ENCODE measurements around the gene WWTR1. TPM values are rescaled to one million over a fixed set of nuclear protein-coding genes. Genes with fewer than 3 reads are reported as not detected.

Gene WWTR1
- total RNA-seq, 1 donor, result 0.54 TPM

GRCh38 chr3:149599236-149599635, 58.6 kb downstream of the WWTR1 start:
- no peak for DNase-seq (ENCODE audit: low read depth in 2 of 3, low spot score in 2 of 3)

GRCh38 chr3:149596134-149596770, 61.6 kb downstream of the WWTR1 start:
- DNase-seq (ENCODE audit: low read depth in 2 of 3, low spot score in 2 of 3), result no peak

- no peak for DNase-seq (ENCODE audit: low read depth in 2 of 3, low spot score in 2 of 3)
Measured at GRCh38 chr3:149593418-149594160, 64.2 kb downstream of the WWTR1 start.

GRCh38 chr3:149592758-149593240, 65.0 kb downstream of the WWTR1 start:
- no peak for DNase-seq (ENCODE audit: low read depth in 2 of 3, low spot score in 2 of 3)

GRCh38 chr3:149590691-149591441, 67.0 kb downstream of the WWTR1 start:
- no peak for DNase-seq (ENCODE audit: low read depth in 2 of 3, low spot score in 2 of 3)

- DNase-seq (ENCODE audit: low read depth in 2 of 3, low spot score in 2 of 3), result no peak
Measured at GRCh38 chr3:149589332-149589731, 68.5 kb downstream of the WWTR1 start.

GRCh38 chr3:149588909-149589308, 68.9 kb downstream of the WWTR1 start:
- no peak for DNase-seq (ENCODE audit: low read depth in 2 of 3, low spot score in 2 of 3)

- DNase-seq (ENCODE audit: low read depth in 2 of 3, low spot score in 2 of 3), result no peak
Measured at GRCh38 chr3:149587383-149587782, 70.4 kb downstream of the WWTR1 start.

GRCh38 chr3:149586871-149587270, 71.0 kb downstream of the WWTR1 start:
- DNase-seq (ENCODE audit: low read depth in 2 of 3, low spot score in 2 of 3), result no peak

GRCh38 chr3:149585401-149585726, 72.5 kb downstream of the WWTR1 start:
- no peak for DNase-seq (ENCODE audit: low read depth in 2 of 3, low spot score in 2 of 3)

- DNase-seq (ENCODE audit: low read depth in 2 of 3, low spot score in 2 of 3), result no peak
Measured at GRCh38 chr3:149583921-149584635, 73.7 kb downstream of the WWTR1 start.

- DNase-seq (ENCODE audit: low read depth in 2 of 3, low spot score in 2 of 3), result no peak
Measured at GRCh38 chr3:149582395-149582794, 75.4 kb downstream of the WWTR1 start.

- DNase-seq (ENCODE audit: low read depth in 2 of 3, low spot score in 2 of 3), result peak in 1 of 3 donors; percentile 46
Measured at GRCh38 chr3:149581681-149582370, 76.0 kb downstream of the WWTR1 start.

GRCh38 chr3:149581248-149581647, 76.6 kb downstream of the WWTR1 start:
- no peak for DNase-seq (ENCODE audit: low read depth in 2 of 3, low spot score in 2 of 3)

- DNase-seq (ENCODE audit: low read depth in 2 of 3, low spot score in 2 of 3), result no peak
Measured at GRCh38 chr3:149579838-149580542, 77.8 kb downstream of the WWTR1 start.

- DNase-seq (ENCODE audit: low read depth in 2 of 3, low spot score in 2 of 3), result no peak
Measured at GRCh38 chr3:149579161-149579560, 78.7 kb downstream of the WWTR1 start.

- no peak for DNase-seq (ENCODE audit: low read depth in 2 of 3, low spot score in 2 of 3)
Measured at GRCh38 chr3:149577801-149578200, 80.0 kb downstream of the WWTR1 start.

GRCh38 chr3:149575961-149576564, 81.8 kb downstream of the WWTR1 start:
- DNase-seq (ENCODE audit: low read depth in 2 of 3, low spot score in 2 of 3), result peak in 2 of 3 donors; percentile 20 to 39

GRCh38 chr3:149575213-149575960, 82.4 kb downstream of the WWTR1 start:
- no peak for DNase-seq (ENCODE audit: low read depth in 2 of 3, low spot score in 2 of 3)
